ENCODE results near the gene MROH7. TPM values are rescaled to one million over a fixed set of nuclear protein-coding genes. Genes with fewer than 3 reads are reported as not detected.

MROH7 gene
- total RNA-seq, 1 donor from 2014 or later = not detected

GRCh38 chr1:54663725-54664124 lies 22.1 kb downstream of the MROH7 start:
- intact Hi-C loops (cut with micrococcal nuclease) = no loop called here
- DNase-seq (no peak), ATAC-seq (ENCODE audit: low read depth) (no peak)
- Mint-ChIP-seq H3K27ac (no peak overlapping the region), H3K4me1 (no peaks in the 10 kb centered on the region), H3K9me3 (peaks cover 6% of the 10 kb centered on the region), H3K36me3 (ENCODE audit: low read depth) (no peaks in the 10 kb centered on the region), H3K27me3 (peaks cover 5% of the 10 kb centered on the region), H3K4me3 (no peak overlapping the region)
- ChIA-PET CTCF (no interaction called here), POLR2A (no interaction called here)
- TF ChIP-seq CTCF (IDR thresholded peaks at IDR 0.05) = no peak

GRCh38 chr1:54664364-54664763 lies 22.8 kb downstream of the MROH7 start:
- DNase-seq (no peak), ATAC-seq (ENCODE audit: low read depth) (no peak)
- no peak overlapping the region for H3K27ac Mint-ChIP-seq
- intact Hi-C loops (cut with micrococcal nuclease) = no loop called here
- H3K9me3 Mint-ChIP-seq = peaks cover 4% of the 10 kb centered on the region
- no peak overlapping the region for H3K4me3 Mint-ChIP-seq
- TF ChIP-seq CTCF (IDR thresholded peaks at IDR 0.05) = no peak
- ChIA-PET POLR2A (no interaction called here), CTCF (no interaction called here)
- peaks cover 4% of the 10 kb centered on the region for H3K27me3 Mint-ChIP-seq
- H3K36me3 Mint-ChIP-seq (ENCODE audit: low read depth) = no peaks in the 10 kb centered on the region
- H3K4me1 Mint-ChIP-seq = no peaks in the 10 kb centered on the region

- DNase-seq = no peak
- Mint-ChIP-seq H3K27me3 (peaks cover 4% of the 10 kb centered on the region), H3K4me1 (no peaks in the 10 kb centered on the region), H3K27ac (no peak overlapping the region), H3K9me3 (no peaks in the 10 kb centered on the region), H3K36me3 (ENCODE audit: low read depth) (no peaks in the 10 kb centered on the region), H3K4me3 (no peak overlapping the region)
- ATAC-seq (ENCODE audit: low read depth) = no peak
- ChIA-PET POLR2A (no interaction called here), CTCF (no interaction called here)
- no peak for TF ChIP-seq CTCF (IDR thresholded peaks at IDR 0.05)
- intact Hi-C loops (cut with micrococcal nuclease) = no loop called here
Measured at GRCh38 chr1:54665852-54666251, 24.3 kb downstream of the MROH7 start.

- ATAC-seq (ENCODE audit: low read depth) = no peak
- ChIA-PET CTCF (no interaction called here), POLR2A (no interaction called here)
- H3K4me3 Mint-ChIP-seq = no peak overlapping the region
- no peak overlapping the region for H3K27ac Mint-ChIP-seq
- DNase-seq = no peak
- H3K9me3 Mint-ChIP-seq = no peaks in the 10 kb centered on the region
- no peaks in the 10 kb centered on the region for H3K36me3 Mint-ChIP-seq (ENCODE audit: low read depth)
- no peaks in the 10 kb centered on the region for H3K4me1 Mint-ChIP-seq
- peaks cover 4% of the 10 kb centered on the region for H3K27me3 Mint-ChIP-seq
- no peak for TF ChIP-seq CTCF (IDR thresholded peaks at IDR 0.05)
- intact Hi-C loops (cut with micrococcal nuclease) = no loop called here
Measured at GRCh38 chr1:54666333-54666732, 24.7 kb downstream of the MROH7 start.

GRCh38 chr1:54667797-54668196 lies 26.2 kb downstream of the MROH7 start:
- no peak for TF ChIP-seq CTCF (IDR thresholded peaks at IDR 0.05)
- POLR2A ChIA-PET = interaction anchor here (0.6 kb wide), 1 partner anchor 1244 kb away, joined by 4 read pairs; no protein-coding TSS in a partner anchor
- H3K4me1 Mint-ChIP-seq = no peaks in the 10 kb centered on the region
- no peak for DNase-seq
- intact Hi-C loops (cut with micrococcal nuclease) = no loop called here
- no peak overlapping the region for H3K27ac Mint-ChIP-seq
- CTCF ChIA-PET = no interaction called here
- no peaks in the 10 kb centered on the region for H3K36me3 Mint-ChIP-seq (ENCODE audit: low read depth)
- no peaks in the 10 kb centered on the region for H3K9me3 Mint-ChIP-seq
- H3K27me3 Mint-ChIP-seq = peaks cover 2% of the 10 kb centered on the region
- no peak for ATAC-seq (ENCODE audit: low read depth)
- no peak overlapping the region for H3K4me3 Mint-ChIP-seq

All from activated B cell treated with CpG ODN at 0.5 μM for 24 hours (primary cell).